Measurements from ENCODE around the gene BRD3. TPM values are rescaled to one million over a fixed set of nuclear protein-coding genes. Genes with fewer than 3 reads are reported as not detected.

BRD3 gene
- polyA plus RNA-seq, 2 of the 4 experiments (the other 2 are of a cell fraction), result 9.0 to 15.3 TPM

- POLR2A ChIA-PET, result interaction anchor here (0.9 kb wide), 1 partner anchor 117 kb away, joined by 4 read pairs; no protein-coding TSS in a partner anchor
- CTCF ChIA-PET, result interaction anchor here (0.6 to 3.2 kb wide), 5 partner anchors 15 to 265 kb away, joined by 3 to 19 read pairs (median 3); no protein-coding TSS in a partner anchor
- 4% methylated on average over 8 of the region's 82 CpGs for WGBS (ENCODE audit: missing lambda C conversion rate)
Measured at GRCh38 chr9:133991214-133991921, 76.5 kb downstream of the BRD3 start.

GRCh38 chr9:133990366-133991213, 77.2 kb downstream of the BRD3 start:
- 18% methylated on average over 15 of the region's 31 CpGs for WGBS (ENCODE audit: missing lambda C conversion rate)
- ChIA-PET CTCF (interaction anchor here (0.6 to 3.2 kb wide), 5 partner anchors 16 to 266 kb away, joined by 3 to 19 read pairs (median 3); no protein-coding TSS in a partner anchor), POLR2A (interaction anchor here (0.9 kb wide), 1 partner anchor 116 kb away, joined by 4 read pairs; no protein-coding TSS in a partner anchor)
- ATAC-seq (peak; percentile 16 to 37; a peak in 4 of 6 replicates), DNase-seq (ENCODE audit: low read depth in 1 of 2, low spot score in 1 of 2) (peak; percentile 46 to 75), FAIRE-seq (no peak)
- Histone ChIP-seq H3K9me3 (no peaks in the 10 kb centered on the region), H3K4me2 (peak overlapping the region; percentile 99), H3K27ac (peak overlapping the region; percentile 98 to 99), H3K4me3 (peak overlapping the region; percentile 98), H3K4me1 (peaks cover 38% of the 10 kb centered on the region)
- TF ChIP-seq ZNF302 (CRISPR knock-in tag; IDR thresholded peaks at IDR 0.05) (no peak), MAZ (IDR thresholded peaks at IDR 0.05; ENCODE audit: borderline replicate concordance, low read depth, low read length) (no peak), ZC3H11A (IDR thresholded peaks at IDR 0.05) (no peak), ELK1 (IDR thresholded peaks at IDR 0.05; ENCODE audit: low read depth, low read length) (no peak), KDM5A (IDR thresholded peaks at IDR 0.05) (no peak), HEYL (CRISPR knock-in tag; IDR thresholded peaks at IDR 0.05) (no peak), CHD2 (IDR thresholded peaks at IDR 0.05; ENCODE audit: low read length, partially characterized antibody) (no peak), E2F6 (IDR thresholded peaks at IDR 0.05; ENCODE audit: borderline replicate concordance, low read depth) (0 out of 2 replicates have a peak, but pooled peaks have one; percentile 36), MYC (IDR thresholded peaks at IDR 0.05; ENCODE audit: borderline replicate concordance, low read length) (no peak), MAX (IDR thresholded peaks at IDR 0.05) (peak; percentile 77; the same call in 1 of the 2 replicates), JUN (IDR thresholded peaks at IDR 0.05) (no peak), FOSL2 (IDR thresholded peaks at IDR 0.05) (no peak), FOSL2 (CRISPR knock-in tag; IDR thresholded peaks at IDR 0.05) (peak; percentile 78), ATOH8 (CRISPR knock-in tag; IDR thresholded peaks at IDR 0.05; ENCODE audit: low read depth) (no peak), HMGXB4 (CRISPR knock-in tag; IDR thresholded peaks at IDR 0.05; ENCODE audit: borderline replicate concordance) (no peak), POLR2A (IDR thresholded peaks at IDR 0.05; ENCODE audit: low read length) (peak; percentile 34; the same call in 1 of the 2 replicates), TFCP2L1 (CRISPR knock-in tag; IDR thresholded peaks at IDR 0.05) (no peak), NPAS2 (CRISPR knock-in tag; IDR thresholded peaks at IDR 0.05; ENCODE audit: borderline replicate concordance) (no peak), TP53 (CRISPR knock-in tag; IDR thresholded peaks at IDR 0.05) (no peak), HES2 (IDR thresholded peaks at IDR 0.05) (no peak), POLR2AphosphoS2 (conservative IDR thresholded peaks at IDR 0.05; ENCODE audit: low read length) (no peak), CEBPB (IDR thresholded peaks at IDR 0.05) (no peak)

More at GRCh38 chr9:133991214-133991921, 76.5 kb downstream of the BRD3 start:
- H3K4me1 ChIP-seq, result peaks cover 38% of the 10 kb centered on the region
- peak overlapping the region; percentile 98 to 99 for H3K27ac ChIP-seq
- FAIRE-seq (no peak), ATAC-seq (peak; percentile 2 to 3; a peak in 1 of 6 replicates), DNase-seq (ENCODE audit: low read depth in 1 of 2, low spot score in 1 of 2) (no peak)
- H3K9me3 ChIP-seq, result no peaks in the 10 kb centered on the region
- TF ChIP-seq E2F6 (IDR thresholded peaks at IDR 0.05; ENCODE audit: borderline replicate concordance, low read depth) (0 out of 2 replicates have a peak, but pooled peaks have one; percentile 22), MAX (IDR thresholded peaks at IDR 0.05) (peak; percentile 56; the same call in 1 of the 2 replicates), ZSCAN20 (CRISPR knock-in tag; IDR thresholded peaks at IDR 0.05) (no peak)
- H3K4me3 ChIP-seq, result peak overlapping the region; percentile 98
- peak overlapping the region; percentile 99 for H3K4me2 ChIP-seq

Data from A549 (cell line).